Measurements from ENCODE around the gene SLC22A8.
"Not testable (repeated sequence)": the region's sequence is repeated elsewhere in the genome, so short reads cannot be mapped to it uniquely, and the experiment has no call there.

Gene SLC22A8, protein sequence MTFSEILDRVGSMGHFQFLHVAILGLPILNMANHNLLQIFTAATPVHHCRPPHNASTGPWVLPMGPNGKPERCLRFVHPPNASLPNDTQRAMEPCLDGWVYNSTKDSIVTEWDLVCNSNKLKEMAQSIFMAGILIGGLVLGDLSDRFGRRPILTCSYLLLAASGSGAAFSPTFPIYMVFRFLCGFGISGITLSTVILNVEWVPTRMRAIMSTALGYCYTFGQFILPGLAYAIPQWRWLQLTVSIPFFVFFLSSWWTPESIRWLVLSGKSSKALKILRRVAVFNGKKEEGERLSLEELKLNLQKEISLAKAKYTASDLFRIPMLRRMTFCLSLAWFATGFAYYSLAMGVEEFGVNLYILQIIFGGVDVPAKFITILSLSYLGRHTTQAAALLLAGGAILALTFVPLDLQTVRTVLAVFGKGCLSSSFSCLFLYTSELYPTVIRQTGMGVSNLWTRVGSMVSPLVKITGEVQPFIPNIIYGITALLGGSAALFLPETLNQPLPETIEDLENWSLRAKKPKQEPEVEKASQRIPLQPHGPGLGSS

DNA sequence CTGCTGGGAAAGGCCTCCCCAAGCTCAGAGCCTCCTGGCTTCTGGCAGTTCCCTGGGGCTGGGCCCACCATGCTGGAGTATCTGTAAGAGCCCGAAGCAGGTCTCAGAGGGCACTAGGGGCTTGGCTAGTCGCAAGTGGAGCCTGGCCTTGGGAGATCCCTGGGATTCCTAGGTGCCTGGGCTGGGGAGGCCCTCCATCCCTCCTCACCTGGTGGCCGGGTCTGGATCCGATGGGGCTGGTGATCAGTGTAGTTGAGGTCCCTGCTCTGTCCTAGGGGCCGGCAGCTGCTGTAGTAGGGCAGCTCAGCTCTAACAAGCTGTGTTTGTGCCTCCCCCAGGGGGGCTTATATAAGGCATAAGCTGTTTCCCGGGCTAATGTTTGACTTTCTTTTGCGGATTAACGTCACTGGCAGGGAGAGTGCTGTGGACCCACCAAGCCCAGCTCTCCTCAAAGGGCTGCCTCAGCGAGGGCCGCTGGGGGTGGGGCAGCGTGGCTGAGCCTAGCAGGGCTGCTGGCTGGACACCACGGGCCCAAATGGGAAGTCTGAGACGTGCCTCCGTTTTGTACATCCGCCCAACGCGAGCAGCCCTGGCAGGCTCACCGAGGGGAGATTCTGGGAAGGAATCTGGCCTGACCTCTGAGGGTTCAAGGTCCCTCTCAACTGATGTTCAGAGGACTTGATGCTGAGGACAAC, at the start of gene SLC22A8:
Gene SLC22A8 (minus strand): TSS at position 321 of the 695 bp plus-strand sequence. CDS start 883 bp downstream, outside the sequence.
- no peak for DNase-seq

DNA sequence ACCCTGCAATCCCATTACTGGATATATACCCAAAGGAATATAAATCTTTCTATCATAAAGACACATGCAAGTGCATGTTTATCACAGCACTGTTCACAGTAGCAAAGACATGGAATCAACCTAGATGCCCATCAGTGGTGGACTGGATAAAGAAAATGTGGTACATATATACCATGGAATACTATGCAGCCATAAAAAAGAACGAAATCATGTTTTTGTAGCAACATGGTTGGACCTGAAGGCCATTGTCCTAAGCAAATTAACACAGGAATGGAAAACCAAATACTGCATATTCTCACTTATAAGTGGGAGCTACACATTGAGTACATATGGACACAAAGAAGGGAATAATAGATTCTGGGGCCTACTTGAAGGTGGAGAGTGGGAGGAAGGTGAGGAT, 30.6 kb upstream of the SLC22A8 start:
- DNase-seq = not testable (repeated sequence)

DNA sequence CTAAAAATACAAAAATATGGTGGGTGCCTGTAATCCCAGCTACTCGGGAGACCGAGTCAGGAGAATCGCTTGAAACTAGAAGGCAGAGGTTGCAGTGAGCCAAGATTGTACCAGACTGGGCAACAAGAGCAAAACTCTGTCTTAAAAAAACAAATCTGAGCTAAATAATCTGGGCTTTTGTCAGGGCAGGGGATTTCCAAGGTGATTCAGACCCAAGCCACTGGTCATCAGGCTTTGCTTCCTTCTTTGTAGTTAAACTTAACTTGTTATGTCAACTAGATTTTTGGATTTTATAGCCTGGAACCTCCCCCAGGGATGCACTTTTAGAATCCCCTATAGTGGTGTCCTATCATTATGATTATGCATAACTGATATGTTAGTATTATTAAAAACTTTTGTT, 27.0 kb upstream of the SLC22A8 start:
- no peak for DNase-seq

DNA sequence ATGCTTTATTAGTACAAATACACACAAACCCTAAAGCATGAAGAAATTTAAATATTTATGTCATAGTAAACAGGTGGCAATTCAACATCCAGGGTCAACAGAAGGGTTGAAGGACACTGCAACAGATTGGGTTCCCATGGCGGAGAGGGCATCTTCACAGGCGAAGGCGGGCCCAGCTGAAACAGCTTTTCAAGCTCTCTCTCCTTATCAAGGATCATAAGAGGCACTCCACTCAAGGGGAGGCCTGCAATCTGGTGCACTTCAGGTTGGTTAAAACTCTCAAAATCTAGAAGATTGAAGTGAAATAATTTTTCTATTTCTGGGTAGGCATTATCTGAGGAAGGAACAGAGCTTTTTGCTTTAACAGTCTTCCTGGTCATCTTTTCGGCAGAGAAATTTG, 16.8 kb upstream of the SLC22A8 start:
- DNase-seq = no peak

DNA sequence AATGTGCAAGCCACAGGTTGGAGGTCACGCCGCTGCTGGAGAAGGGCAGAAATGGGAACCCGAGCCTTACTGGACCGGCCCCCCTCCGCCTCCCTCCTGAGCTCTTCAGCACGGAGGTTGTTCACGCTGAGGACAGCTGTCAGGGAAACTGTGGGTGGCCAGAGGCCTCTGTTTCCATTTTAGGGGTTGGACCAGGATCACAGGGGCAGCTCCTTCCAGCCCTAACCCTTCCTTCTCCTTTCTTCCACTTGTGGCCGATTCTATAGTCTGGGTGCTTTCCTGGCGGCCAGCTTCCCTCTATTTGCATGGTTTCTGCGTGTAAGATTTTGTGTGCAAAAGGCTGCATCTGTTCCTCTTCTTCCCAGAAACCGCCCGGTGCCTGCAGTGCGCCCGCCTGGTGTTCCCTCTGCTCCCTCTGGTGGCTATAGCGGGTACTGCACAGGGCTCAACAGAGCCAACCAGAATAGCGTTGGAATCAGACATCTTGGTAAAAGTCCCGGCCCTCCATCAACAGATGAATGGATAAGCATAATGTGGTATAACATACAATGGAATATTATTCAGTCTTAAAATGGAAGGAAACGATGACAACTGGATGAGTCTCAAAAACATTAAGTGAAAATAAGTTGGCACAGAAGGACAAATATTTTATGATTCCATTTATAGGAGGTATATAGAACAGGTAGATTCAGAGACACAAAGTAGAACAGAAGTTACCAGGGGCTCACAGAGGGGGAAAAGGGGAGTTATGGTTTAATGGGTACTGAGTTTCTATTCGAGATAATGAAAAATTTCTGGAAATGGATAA, 8.4 kb upstream of the SLC22A8 start:
- peak; percentile 20 for DNase-seq

DNA sequence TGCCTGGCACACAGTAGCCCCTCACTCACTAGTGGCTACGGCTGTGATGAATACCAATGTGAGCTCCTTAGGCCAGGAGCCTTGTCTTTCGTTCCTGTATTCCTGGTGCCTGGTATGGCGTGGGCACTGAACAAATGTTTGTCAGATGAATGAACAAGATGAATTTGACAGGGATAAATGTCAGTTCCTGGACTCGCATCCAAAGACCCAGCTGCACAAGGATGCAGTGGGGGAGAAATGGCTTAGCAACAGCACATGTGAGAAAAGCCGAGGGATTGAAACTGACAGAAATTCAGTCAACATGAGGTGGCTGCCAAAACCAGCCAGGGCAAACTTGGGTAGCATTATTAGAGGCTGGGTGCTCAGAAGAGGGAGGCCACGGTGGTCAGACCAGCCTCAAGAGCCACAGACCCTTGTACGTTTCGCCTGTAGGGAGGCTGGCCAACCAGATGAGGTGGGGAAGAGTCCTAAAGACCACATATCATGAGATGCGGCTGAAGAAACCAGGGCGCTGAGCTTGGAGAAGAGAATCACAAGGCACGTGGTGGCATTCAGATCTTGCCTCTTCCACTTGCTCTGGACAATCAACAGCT, 7.7 kb upstream of the SLC22A8 start:
- DNase-seq = no peak

DNA sequence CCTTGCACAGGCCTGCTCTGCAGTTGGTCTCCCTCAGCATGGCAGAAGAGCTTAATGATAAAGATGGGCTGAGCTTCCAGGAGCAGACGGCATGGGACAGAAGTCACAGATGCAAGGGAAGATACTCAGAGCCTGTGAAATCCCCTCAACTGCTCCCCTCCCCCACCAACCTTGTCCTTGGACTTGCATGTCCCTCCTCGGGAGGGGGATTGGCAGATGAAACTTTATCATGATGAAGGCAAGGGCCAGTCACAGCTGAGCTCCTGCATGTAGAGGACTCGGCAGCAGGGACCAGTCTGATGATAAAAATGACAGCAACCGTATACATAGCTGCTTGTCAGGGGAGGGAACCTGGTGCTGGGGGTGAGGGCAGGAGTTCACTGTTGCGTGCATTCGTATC, 6.8 kb upstream of the SLC22A8 start:
- DNase-seq = no peak

DNA sequence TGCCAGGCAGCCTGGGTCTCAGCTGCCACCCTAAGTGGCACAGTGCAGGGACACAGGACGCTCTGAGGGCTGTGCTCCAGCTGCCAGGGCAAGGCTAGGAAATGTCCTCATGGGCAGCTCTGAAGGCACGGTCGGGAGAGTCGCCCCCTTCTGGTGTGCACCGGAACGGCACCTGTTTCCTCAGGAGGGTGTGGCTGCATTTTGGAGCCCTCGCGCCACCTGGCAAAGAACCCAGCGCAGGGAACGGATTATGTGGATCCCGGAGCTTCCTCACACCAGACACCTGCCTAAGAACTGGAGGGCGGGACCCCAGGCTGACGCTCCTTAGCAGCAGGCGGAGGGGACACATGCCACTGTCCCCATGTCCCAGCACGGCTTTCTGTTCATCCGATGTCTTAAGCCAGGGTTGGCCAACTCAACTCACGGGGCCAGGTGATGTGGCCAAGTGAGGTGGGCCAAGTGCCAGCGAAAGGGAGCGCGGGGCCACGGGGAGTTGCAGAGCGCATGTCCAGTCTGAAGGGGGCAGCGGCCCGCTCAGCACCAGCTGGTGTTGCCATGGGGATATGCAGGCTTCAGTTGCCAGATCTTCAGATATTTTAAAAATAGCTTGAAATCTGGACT, 5.1 kb upstream of the SLC22A8 start:
- DNase-seq = no peak

DNA sequence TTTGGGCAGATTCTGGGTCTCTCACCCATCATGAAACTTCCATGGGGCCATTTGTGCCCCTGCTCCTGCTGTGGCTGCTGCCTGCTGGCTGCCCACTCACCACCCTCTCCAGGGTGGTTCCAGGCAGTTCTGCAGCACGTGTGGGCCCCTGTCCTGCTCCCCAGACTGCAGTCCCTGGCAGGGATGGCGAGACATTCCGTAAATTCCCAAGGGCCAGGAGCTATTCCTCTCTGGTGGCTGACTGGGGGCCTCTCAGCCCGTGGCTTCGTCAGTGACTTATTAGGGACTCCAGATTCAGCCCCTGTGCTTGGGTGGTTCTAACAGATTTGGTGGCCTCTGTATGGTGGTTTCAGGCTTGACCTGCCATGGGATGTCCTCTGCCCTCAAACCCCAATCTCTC, 3.9 kb upstream of the SLC22A8 start:
- no peak for DNase-seq

DNA sequence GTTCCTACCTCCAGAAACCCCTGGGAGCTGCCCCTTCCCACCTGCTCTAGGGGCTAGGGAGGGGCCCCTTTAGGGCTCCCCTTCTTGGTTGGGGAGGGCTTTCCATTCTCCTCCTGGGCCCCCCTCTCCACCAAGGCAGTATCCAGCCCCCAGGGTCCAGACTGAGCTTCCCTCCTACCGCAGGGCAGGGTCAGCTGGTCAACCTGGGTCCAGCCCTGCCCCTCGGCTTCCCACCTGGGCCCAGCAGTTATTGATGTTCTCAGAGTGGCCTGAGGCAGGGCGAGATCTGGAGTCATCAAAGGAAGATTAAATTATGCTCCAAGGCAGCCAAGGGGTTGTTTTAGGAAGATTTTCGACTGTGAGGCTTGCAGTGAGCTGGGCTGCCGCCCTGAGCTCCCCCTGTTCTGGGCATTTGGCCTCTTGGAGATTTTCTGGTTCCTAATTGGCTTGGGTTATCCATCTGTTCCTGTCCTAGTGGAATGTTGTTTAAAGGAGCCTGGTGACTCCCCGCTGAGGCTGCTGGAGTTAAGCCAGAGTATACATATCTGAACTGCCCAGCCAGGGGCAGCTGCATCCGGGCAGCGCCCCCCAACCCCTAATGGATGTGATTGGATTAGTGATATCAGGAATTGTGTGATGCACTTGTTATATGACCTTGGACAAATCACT, 1.8 kb upstream of the SLC22A8 start:
- DNase-seq = no peak

DNA sequence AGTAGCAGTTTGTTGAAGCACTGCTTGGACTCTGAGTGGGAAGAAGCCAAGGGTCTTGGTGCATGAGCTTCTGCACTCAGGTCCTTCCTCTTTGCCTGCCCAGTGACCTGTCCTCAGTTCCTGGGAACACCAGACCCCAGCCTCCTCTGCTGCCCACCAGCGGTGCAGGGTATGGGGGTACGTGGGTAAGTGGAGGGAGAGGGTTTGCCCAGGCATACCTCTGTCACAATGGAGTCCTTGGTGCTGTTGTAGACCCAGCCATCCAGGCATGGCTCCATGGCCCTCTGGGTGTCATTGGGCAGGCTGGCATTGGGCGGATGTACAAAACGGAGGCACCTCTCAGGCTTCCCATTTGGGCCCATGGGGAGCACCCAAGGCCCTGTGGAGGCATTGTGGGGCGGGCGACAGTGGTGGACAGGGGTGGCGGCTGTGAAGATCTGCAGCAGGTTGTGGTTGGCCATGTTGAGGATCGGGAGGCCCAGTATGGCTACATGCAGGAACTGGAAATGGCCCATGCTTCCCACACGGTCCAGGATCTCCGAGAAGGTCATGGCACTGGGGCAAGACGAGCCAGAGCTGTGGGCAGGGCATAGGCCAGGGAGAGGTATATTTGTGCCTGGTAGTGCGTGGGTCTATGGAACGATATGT, 1.1 kb downstream of the SLC22A8 start:
- DNase-seq = no peak

DNA sequence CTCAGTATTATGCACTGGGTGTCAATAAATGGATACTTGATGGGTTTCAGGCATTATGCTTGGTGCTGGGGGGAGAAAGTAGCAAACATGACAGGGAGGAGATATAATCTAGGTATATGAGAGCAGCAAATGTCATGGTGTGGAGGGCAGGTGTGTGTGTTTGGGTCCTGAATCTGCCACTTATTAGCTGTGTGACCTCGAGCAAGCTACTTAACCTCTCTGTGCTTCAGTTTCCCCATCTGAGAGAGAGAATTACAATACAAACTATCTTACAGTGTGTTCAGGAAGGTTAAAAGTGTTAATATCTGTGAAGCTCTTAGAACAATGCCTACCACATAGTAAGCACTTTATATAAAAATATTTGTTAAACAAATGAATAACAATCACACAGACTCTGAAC, 2.8 kb downstream of the SLC22A8 start:
- no peak for DNase-seq

DNA sequence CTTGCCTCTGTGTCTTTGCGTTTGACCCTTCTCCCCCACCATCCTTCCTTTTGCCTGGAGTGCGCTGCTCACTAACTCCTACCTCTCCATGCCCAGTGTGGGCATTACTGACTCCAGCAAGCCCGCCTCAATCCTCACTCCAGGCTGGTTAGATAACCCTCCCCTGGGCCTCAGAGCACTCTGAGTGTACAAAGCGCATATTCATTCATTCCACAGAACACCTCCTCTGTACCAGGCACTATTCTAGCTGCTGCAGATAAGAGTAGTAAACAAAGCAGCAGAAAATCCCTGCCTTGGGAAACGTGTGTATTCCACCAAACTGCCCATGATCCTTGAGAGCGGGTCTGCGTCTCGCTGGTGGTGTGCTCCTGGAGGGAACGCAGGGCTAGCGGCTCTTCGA, 3.2 kb downstream of the SLC22A8 start:
- DNase-seq = no peak

DNA sequence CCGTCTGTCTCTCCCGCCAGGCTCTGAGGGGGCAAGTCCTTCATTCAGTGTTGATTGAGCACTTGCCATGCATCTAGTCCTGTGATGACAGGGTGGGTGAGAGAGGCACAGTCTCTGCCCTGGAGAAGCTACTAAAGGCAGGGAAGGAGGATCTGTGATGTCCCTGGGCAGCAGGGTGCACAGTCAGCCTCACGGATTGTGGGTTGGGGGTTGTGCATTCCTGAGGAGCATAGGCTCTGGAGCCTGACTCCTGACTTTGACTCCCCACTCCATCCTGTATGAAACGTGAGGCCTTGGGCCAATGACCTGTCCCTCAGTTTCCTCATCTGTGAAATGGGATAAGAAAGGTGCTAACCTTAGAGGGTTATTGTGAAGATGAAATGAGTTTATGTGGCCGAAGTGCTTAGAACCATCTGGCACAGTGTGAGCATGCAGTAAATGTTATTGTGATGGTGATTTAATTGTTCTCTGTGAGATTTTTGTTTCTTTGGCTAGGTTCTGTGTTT, 4.7 kb downstream of the SLC22A8 start:
- DNase-seq = no peak

DNA sequence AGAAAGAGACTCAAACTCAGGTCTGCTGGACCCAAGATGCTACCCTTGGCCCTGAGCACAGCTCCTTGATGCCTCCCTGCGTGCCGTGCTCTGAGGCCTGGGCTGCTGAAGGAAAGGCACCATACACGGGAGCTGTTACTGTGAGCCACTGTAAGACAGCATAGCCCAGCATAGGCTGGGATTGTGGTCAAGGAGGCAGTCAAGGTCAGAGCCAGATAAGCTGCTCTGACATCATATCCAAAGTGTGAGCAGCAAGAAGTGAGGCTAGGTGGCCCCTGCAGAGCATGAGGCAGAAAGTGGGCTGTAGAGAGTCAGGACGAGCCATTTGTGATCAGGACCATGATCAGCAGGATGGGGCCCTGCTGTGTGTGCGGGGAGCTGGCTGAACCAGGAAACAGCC, 7.7 kb downstream of the SLC22A8 start:
- DNase-seq = no peak

DNA sequence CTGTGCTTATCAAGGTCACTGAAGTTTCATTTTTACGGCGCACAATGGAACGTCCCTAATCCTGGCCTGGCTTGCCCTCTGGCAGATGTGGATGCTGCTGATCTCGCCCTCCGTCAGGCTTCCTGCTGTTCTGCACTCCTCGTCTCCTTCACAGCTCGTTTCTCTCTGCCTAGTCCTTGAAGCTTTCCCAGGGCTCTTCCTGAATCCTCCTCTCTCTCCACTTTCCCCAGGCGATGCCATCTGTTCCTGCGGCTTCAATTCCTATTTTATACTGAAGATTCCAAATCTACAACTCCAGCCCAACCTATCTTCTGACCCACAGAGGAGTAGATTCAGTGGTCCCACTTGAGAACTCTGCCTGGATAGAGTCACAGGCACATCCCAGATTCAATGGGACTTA, 14.2 kb downstream of the SLC22A8 start:
- no peak for DNase-seq

DNA sequence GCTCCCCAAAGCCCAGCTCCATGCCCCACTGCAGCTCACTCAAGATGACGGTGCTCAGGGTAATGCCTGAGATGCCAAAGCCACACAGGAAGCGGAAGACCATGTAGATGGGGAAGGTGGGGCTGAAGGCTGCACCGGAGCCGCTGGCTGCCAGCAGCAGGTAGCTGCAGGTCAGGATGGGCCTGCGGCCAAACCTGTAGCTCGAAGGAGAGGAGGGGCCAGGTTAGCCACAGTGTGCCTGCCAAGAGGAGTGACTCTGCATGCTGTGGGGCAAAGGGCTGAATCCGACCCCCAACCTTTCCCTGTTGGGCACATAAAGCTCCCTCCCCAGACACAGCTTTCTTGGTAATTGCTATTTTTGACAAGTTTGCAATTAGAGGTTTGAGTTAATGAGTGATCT, 16.0 kb downstream of the SLC22A8 start:
- DNase-seq = no peak

DNA sequence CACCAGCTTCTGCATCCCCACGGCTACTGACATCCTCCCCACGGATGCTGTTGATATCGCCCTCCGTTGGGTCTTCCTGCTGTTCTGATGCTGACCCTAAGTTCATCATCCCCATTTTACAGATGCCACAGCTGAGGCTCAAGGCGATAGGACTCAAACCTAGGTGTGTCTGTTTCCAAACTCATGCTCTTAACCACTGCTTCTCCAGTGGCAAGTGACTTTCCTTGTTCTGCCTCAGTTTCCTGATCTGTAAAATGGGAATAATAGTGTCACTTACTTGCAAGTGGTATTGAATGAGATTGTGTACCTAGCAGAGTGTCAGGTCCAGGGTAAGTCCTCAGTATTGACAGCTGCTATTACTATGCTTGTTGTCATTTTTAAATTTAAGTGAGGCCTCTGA, 16.5 kb downstream of the SLC22A8 start:
- DNase-seq = no peak

DNA sequence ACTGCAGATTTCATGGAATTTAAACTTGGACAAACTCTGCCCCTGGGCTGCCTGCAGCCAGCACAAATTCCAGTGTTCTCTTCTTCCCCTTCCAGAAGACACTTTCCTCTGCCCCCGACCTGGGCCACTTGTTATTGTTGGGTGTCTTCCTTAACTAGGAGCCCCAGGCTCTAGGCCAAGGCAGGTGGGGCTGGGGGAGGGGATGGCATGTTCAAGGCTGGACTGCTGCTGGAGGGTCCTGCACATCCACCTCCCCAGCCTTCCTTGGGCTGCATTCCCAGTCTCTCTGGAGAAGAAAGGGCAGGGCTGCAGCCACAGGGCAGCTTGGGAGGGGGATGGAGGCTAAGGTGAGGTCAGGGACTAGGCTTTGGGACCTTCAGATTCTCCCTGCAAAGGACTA, 19.4 kb downstream of the SLC22A8 start:
- no peak for DNase-seq

DNA sequence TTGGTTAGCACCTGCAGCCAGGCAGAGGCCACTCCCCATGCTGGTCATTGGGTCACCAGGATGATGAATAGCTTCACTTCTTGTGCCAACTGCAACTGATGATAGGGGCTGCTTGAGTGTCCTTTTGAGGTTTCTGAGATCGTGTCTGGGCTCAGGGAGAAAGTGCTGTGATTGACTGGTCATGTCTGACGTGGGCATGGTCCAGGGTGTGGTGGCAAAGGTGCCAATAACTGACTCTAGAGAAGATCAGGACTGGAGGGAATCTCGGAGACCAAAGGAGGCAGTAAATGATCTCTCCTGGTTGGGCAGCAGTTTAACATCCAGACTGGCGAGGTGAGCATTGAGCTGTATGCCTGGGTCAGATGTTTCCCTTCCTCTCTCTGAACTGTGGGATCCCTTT, 20.9 kb downstream of the SLC22A8 start:
- no peak for DNase-seq

DNA sequence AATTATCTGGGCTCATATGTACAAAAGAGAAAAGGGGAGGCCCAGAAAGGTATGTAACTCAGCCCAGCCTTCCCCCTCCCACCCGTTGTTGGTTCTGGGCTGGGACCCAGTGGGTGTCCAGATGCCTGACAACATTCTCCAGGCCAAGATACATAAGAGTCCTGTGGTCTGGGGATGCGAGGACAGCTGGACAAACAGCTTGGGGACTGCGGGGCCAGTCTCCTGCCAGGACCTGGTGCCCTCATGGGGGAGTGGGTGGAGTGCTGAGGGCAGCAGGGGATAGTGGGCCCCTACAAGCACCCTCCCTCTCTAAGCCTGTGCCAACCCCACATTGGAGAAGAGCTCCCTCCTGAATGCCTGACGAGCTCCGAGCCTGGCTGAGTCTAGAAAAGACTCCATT, 27.4 kb downstream of the SLC22A8 start:
- no peak for DNase-seq

Data from NCI-H510A (cell line).